Activated naive CD4-positive, alpha-beta T cell treated with Interleukin-2 at 50 U/mL for 16 hours (primary cell): ENCODE results near the gene RIPOR1.

Source experiments
- DNase-seq: peaks from one replicate; pipeline ENCODE4 v3.0.0-alpha.2; 2020

The RIPOR1 gene

GRCh38 chr16:67558859-67559258, 30.2 kb downstream of the RIPOR1 start:
- no peak for DNase-seq

GRCh38 chr16:67560827-67561342, 32.3 kb downstream of the RIPOR1 start:
- no peak for DNase-seq

GRCh38 chr16:67561501-67561823, 32.8 kb downstream of the RIPOR1 start:
- DNase-seq: no peak

- peak; percentile 96 for DNase-seq
Observed at GRCh38 chr16:67561824-67562525, 33.3 kb downstream of the RIPOR1 start.

- peak; percentile 84 for DNase-seq
Observed at GRCh38 chr16:67562526-67562917, 33.9 kb downstream of the RIPOR1 start, which contains the start of gene CTCF. CTCF (plus strand) TSS chr16:67562526; CDS start chr16:67610833, 48,307 bp downstream.

- DNase-seq: peak; percentile 61
Observed at GRCh38 chr16:67562918-67563707, 34.5 kb downstream of the RIPOR1 start.

GRCh38 chr16:67563708-67564468, 35.3 kb downstream of the RIPOR1 start:
- DNase-seq: no peak

- DNase-seq: no peak
Observed at GRCh38 chr16:67565470-67566100, 37.0 kb downstream of the RIPOR1 start.

- no peak for DNase-seq
Observed at GRCh38 chr16:67571464-67571863, 42.8 kb downstream of the RIPOR1 start.

- DNase-seq: no peak
Observed at GRCh38 chr16:67571981-67572431, 43.4 kb downstream of the RIPOR1 start.

GRCh38 chr16:67579686-67580085, 51.1 kb downstream of the RIPOR1 start:
- no peak for DNase-seq

GRCh38 chr16:67580202-67580601, 51.6 kb downstream of the RIPOR1 start:
- no peak for DNase-seq

- no peak for DNase-seq
Observed at GRCh38 chr16:67593288-67593687, 64.7 kb downstream of the RIPOR1 start.

- no peak for DNase-seq
Observed at GRCh38 chr16:67593701-67594100, 65.1 kb downstream of the RIPOR1 start.

GRCh38 chr16:67594256-67594915, 65.8 kb downstream of the RIPOR1 start:
- DNase-seq: no peak

- no peak for DNase-seq
Observed at GRCh38 chr16:67594956-67595355, 66.3 kb downstream of the RIPOR1 start.
